ENCODE measurements around the gene CECR2. TPM values are rescaled to one million over a fixed set of nuclear protein-coding genes. Genes with fewer than 3 reads are reported as not detected.

CECR2 gene
- total and polyA plus RNA-seq, 4 donors, result 0.08 to 2.1 (median 0.37) TPM

GRCh38 chr22:17370766-17371432, 1.6 kb downstream of the CECR2 start:
- H3K27ac ChIP-seq (ENCODE audit: low read depth in 1 of 2, low read length in 2 of 2), result no peak overlapping the region
- no peak for DNase-seq
- H3K9me3 ChIP-seq (ENCODE audit: control insufficient read depth, low read length), result no peaks in the 10 kb centered on the region
- WGBS, 2 donors, result 8% methylated on average over 23 of the region's 23 CpGs
- peaks cover 0 to 5% of the 10 kb centered on the region in 2 donors for H3K4me1 ChIP-seq (ENCODE audit: control insufficient read depth in 1 of 2, insufficient read depth in 2 of 2, low read length in 2 of 2)
- ATAC-seq (ENCODE audit: low FRiP score), result no peak
- H3K27me3 ChIP-seq (ENCODE audit: control insufficient read depth in 1 of 2, insufficient read depth in 2 of 2, low read length in 1 of 2), result peaks cover 0 to 4% of the 10 kb centered on the region in 2 donors
- intact Hi-C loops (cut with DNase I), result no loop called here
- peak overlapping the region in 1 of 2 donors; percentile 18 for H3K4me3 ChIP-seq (ENCODE audit: low read length in 2 of 2)
- H3K36me3 ChIP-seq (ENCODE audit: control insufficient read depth in 1 of 2, insufficient read depth in 2 of 2, low read length in 1 of 2), result no peaks in the 10 kb centered on the region

GRCh38 chr22:17371448-17371847, 2.2 kb downstream of the CECR2 start:
- peaks cover 0 to 4% of the 10 kb centered on the region in 2 donors for H3K27me3 ChIP-seq (ENCODE audit: control insufficient read depth in 1 of 2, insufficient read depth in 2 of 2, low read length in 1 of 2)
- WGBS, 2 donors, result 44% methylated on average over 5 of the region's 5 CpGs
- intact Hi-C loops (cut with DNase I), result no loop called here
- peaks cover 0 to 5% of the 10 kb centered on the region in 2 donors for H3K4me1 ChIP-seq (ENCODE audit: control insufficient read depth in 1 of 2, insufficient read depth in 2 of 2, low read length in 2 of 2)
- H3K36me3 ChIP-seq (ENCODE audit: control insufficient read depth in 1 of 2, insufficient read depth in 2 of 2, low read length in 1 of 2), result no peaks in the 10 kb centered on the region
- DNase-seq (no peak), ATAC-seq (ENCODE audit: low FRiP score) (no peak)
- H3K9me3 ChIP-seq (ENCODE audit: control insufficient read depth, low read length), result no peaks in the 10 kb centered on the region
- no peak overlapping the region for H3K27ac ChIP-seq (ENCODE audit: low read depth in 1 of 2, low read length in 2 of 2)
- no peak overlapping the region for H3K4me3 ChIP-seq (ENCODE audit: low read length in 2 of 2)

DNA sequence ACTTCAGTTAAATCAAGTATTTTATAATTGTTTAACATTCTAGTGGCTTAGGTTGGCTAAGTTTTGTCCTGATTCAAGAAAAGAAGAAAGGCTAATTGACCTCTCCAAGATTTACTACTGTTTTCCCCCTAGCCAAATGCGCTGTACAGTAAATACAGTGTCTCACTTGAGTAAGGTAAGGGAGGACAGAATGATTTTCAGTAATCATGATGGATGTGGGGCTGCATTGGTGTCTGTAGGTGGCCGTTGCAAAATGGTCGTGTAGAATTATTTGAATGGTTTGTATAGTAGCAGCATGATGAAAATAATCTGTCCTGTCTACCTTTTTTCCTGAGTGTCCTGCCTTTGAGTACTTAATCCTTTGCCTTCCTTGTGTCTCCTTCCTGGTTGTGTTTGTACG, 4.6 kb downstream of the CECR2 start:
- intact Hi-C loops (cut with DNase I), result no loop called here
- peaks cover 0 to 5% of the 10 kb centered on the region in 2 donors for H3K4me1 ChIP-seq (ENCODE audit: control insufficient read depth in 1 of 2, insufficient read depth in 2 of 2, low read length in 2 of 2)
- DNase-seq (no peak), ATAC-seq (ENCODE audit: low FRiP score) (no peak)
- no peak overlapping the region for H3K27ac ChIP-seq (ENCODE audit: low read depth in 1 of 2, low read length in 2 of 2)
- no peaks in the 10 kb centered on the region for H3K9me3 ChIP-seq (ENCODE audit: control insufficient read depth, low read length)
- no peaks in the 10 kb centered on the region for H3K27me3 ChIP-seq (ENCODE audit: control insufficient read depth in 1 of 2, insufficient read depth in 2 of 2, low read length in 1 of 2)
- no peak overlapping the region for H3K4me3 ChIP-seq (ENCODE audit: low read length in 2 of 2)
- WGBS, 2 donors, result 59 to 65% methylated on average over 4 of the region's 4 CpGs
- H3K36me3 ChIP-seq (ENCODE audit: control insufficient read depth in 1 of 2, insufficient read depth in 2 of 2, low read length in 1 of 2), result no peaks in the 10 kb centered on the region

DNA sequence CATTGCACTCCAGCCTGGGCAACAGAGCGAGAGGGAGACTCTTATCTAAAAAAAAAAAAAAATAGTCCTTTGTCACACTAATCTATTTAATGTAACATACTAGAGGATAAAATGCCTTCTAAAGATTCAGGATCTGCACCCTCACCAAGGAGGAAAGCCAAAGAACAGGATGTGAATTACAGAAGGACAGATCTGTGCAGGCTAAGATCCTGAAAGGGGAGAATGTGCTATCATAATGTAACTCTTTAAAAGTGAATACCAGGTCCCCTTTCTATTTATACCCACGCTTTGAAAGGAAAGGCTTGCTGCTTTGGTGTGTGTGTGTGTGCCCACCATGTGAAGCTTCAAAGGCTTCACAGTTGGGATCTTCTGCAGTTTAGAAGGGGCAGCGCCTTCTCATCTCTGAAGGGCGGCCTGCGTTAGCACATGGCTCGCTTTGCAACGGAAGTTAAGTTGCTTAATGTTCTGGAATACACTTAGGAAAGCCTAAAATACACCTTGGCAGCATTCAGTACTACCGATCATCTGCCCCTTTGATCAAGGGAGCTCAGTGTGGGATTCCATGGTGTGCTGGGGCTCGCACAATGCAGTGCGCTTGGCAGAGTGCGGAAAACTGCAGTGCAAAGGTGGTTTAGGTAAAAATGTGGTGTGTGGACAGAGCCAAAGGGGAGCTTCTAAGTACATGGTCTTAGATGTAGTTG, 6.8 kb downstream of the CECR2 start:
- WGBS, 2 donors, result 71 to 72% methylated on average over 11 of the region's 11 CpGs
- no peak overlapping the region for H3K4me3 ChIP-seq (ENCODE audit: low read length in 2 of 2)
- no peaks in the 10 kb centered on the region for H3K27me3 ChIP-seq (ENCODE audit: control insufficient read depth in 1 of 2, insufficient read depth in 2 of 2, low read length in 1 of 2)
- DNase-seq, result no peak
- H3K27ac ChIP-seq (ENCODE audit: low read depth in 1 of 2, low read length in 2 of 2), result no peak overlapping the region
- no peaks in the 10 kb centered on the region for H3K9me3 ChIP-seq (ENCODE audit: control insufficient read depth, low read length)
- H3K36me3 ChIP-seq (ENCODE audit: control insufficient read depth in 1 of 2, insufficient read depth in 2 of 2, low read length in 1 of 2), result no peaks in the 10 kb centered on the region
- no peaks in the 10 kb centered on the region for H3K4me1 ChIP-seq (ENCODE audit: control insufficient read depth in 1 of 2, insufficient read depth in 2 of 2, low read length in 2 of 2)
- no peak for ATAC-seq (ENCODE audit: low FRiP score)
- intact Hi-C loops (cut with DNase I), result no loop called here

- no peak overlapping the region for H3K27ac ChIP-seq (ENCODE audit: low read depth in 1 of 2, low read length in 2 of 2)
- intact Hi-C loops (cut with DNase I), result no loop called here
- WGBS, 2 donors, result 85 to 97% methylated on average over 1 of the region's 1 CpG
- no peaks in the 10 kb centered on the region for H3K27me3 ChIP-seq (ENCODE audit: control insufficient read depth in 1 of 2, insufficient read depth in 2 of 2, low read length in 1 of 2)
- no peak for DNase-seq
- H3K4me3 ChIP-seq (ENCODE audit: low read length in 2 of 2), result no peak overlapping the region
- H3K36me3 ChIP-seq (ENCODE audit: control insufficient read depth in 1 of 2, insufficient read depth in 2 of 2, low read length in 1 of 2), result no peaks in the 10 kb centered on the region
- no peak for ATAC-seq (ENCODE audit: low FRiP score)
- H3K9me3 ChIP-seq (ENCODE audit: control insufficient read depth, low read length), result peaks cover 4% of the 10 kb centered on the region
- H3K4me1 ChIP-seq (ENCODE audit: control insufficient read depth in 1 of 2, insufficient read depth in 2 of 2, low read length in 2 of 2), result no peaks in the 10 kb centered on the region
These were observed 7.7 kb downstream of the CECR2 start for GRCh38 chr22:17376950-17377349.

GRCh38 chr22:17379944-17380343, 10.7 kb downstream of the CECR2 start:
- no peaks in the 10 kb centered on the region for H3K36me3 ChIP-seq (ENCODE audit: control insufficient read depth in 1 of 2, insufficient read depth in 2 of 2, low read length in 1 of 2)
- intact Hi-C loops (cut with DNase I), result no loop called here
- H3K9me3 ChIP-seq (ENCODE audit: control insufficient read depth, low read length), result peaks cover 7% of the 10 kb centered on the region
- H3K27me3 ChIP-seq (ENCODE audit: control insufficient read depth in 1 of 2, insufficient read depth in 2 of 2, low read length in 1 of 2), result no peaks in the 10 kb centered on the region
- 38 to 39% methylated on average over 2 of the region's 2 CpGs for WGBS, 2 donors
- no peak overlapping the region for H3K4me3 ChIP-seq (ENCODE audit: low read length in 2 of 2)
- ATAC-seq (ENCODE audit: low FRiP score) (no peak), DNase-seq (no peak)
- no peak overlapping the region for H3K27ac ChIP-seq (ENCODE audit: low read depth in 1 of 2, low read length in 2 of 2)
- no peaks in the 10 kb centered on the region for H3K4me1 ChIP-seq (ENCODE audit: control insufficient read depth in 1 of 2, insufficient read depth in 2 of 2, low read length in 2 of 2)

GRCh38 chr22:17380359-17381087, 11.3 kb downstream of the CECR2 start:
- DNase-seq (no peak), ATAC-seq (ENCODE audit: low FRiP score) (no peak)
- H3K4me1 ChIP-seq (ENCODE audit: control insufficient read depth in 1 of 2, insufficient read depth in 2 of 2, low read length in 2 of 2), result no peaks in the 10 kb centered on the region
- intact Hi-C loops (cut with DNase I), result no loop called here
- H3K27ac ChIP-seq (ENCODE audit: low read depth in 1 of 2, low read length in 2 of 2), result no peak overlapping the region
- no peaks in the 10 kb centered on the region for H3K36me3 ChIP-seq (ENCODE audit: control insufficient read depth in 1 of 2, insufficient read depth in 2 of 2, low read length in 1 of 2)
- no peaks in the 10 kb centered on the region for H3K27me3 ChIP-seq (ENCODE audit: control insufficient read depth in 1 of 2, insufficient read depth in 2 of 2, low read length in 1 of 2)
- H3K4me3 ChIP-seq (ENCODE audit: low read length in 2 of 2), result no peak overlapping the region
- 28 to 31% methylated on average over 6 of the region's 6 CpGs for WGBS, 2 donors
- peaks cover 8% of the 10 kb centered on the region for H3K9me3 ChIP-seq (ENCODE audit: control insufficient read depth, low read length)

- H3K36me3 ChIP-seq (ENCODE audit: control insufficient read depth in 1 of 2, insufficient read depth in 2 of 2, low read length in 1 of 2), result no peaks in the 10 kb centered on the region
- no peak overlapping the region for H3K27ac ChIP-seq (ENCODE audit: low read depth in 1 of 2, low read length in 2 of 2)
- intact Hi-C loops (cut with DNase I), result no loop called here
- DNase-seq, result no peak
- ATAC-seq (ENCODE audit: low FRiP score), result no peak
- 50 to 51% methylated on average over 12 of the region's 12 CpGs for WGBS, 2 donors
- no peaks in the 10 kb centered on the region for H3K27me3 ChIP-seq (ENCODE audit: control insufficient read depth in 1 of 2, insufficient read depth in 2 of 2, low read length in 1 of 2)
- H3K4me1 ChIP-seq (ENCODE audit: control insufficient read depth in 1 of 2, insufficient read depth in 2 of 2, low read length in 2 of 2), result no peaks in the 10 kb centered on the region
- no peak overlapping the region for H3K4me3 ChIP-seq (ENCODE audit: low read length in 2 of 2)
- peaks cover 12% of the 10 kb centered on the region for H3K9me3 ChIP-seq (ENCODE audit: control insufficient read depth, low read length)
These were observed 12.1 kb downstream of the CECR2 start for GRCh38 chr22:17381192-17381913.
